ENCODE results near the gene PCDHB16.
"Not testable (repeated sequence)": the region's sequence is repeated elsewhere in the genome, so short reads cannot be mapped to it uniquely, and the experiment has no call there.

DNA sequence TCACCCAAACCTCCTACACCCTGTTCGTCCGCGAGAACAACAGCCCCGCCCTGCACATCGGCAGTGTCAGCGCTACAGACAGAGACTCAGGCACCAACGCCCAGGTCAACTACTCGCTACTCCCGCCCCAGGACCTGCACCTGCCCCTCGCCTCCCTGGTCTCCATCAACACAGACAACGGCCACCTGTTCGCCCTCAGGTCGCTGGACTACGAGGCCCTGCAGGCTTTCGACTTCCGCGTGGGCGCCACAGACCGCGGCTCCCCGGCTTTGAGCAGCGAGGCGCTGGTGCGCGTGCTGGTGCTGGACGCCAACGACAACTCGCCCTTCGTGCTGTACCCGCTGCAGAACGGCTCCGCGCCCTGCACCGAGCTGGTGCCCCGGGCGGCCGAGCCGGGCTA is 18.9 kb downstream of the PCDHB16 start:
- TF ChIP-seq, protein P1, sequence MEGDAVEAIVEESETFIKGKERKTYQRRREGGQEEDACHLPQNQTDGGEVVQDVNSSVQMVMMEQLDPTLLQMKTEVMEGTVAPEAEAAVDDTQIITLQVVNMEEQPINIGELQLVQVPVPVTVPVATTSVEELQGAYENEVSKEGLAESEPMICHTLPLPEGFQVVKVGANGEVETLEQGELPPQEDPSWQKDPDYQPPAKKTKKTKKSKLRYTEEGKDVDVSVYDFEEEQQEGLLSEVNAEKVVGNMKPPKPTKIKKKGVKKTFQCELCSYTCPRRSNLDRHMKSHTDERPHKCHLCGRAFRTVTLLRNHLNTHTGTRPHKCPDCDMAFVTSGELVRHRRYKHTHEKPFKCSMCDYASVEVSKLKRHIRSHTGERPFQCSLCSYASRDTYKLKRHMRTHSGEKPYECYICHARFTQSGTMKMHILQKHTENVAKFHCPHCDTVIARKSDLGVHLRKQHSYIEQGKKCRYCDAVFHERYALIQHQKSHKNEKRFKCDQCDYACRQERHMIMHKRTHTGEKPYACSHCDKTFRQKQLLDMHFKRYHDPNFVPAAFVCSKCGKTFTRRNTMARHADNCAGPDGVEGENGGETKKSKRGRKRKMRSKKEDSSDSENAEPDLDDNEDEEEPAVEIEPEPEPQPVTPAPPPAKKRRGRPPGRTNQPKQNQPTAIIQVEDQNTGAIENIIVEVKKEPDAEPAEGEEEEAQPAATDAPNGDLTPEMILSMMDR (IDR thresholded peaks at IDR 0.05 in 8 of 11, conservative IDR thresholded peaks at IDR 0.05 in 3 of 11), result not testable (repeated sequence)
- TF ChIP-seq POLR2AphosphoS5, POLR2A (IDR thresholded peaks at IDR 0.05): not testable (repeated sequence)

Data from spleen (tissue), 7 donors.